GM21786 (cell line): Measurements from ENCODE around the gene AGPS.
"Not testable (repeated sequence)": the region's sequence is repeated elsewhere in the genome, so short reads cannot be mapped to it uniquely, and the experiment has no call there.

ENCODE experiments used
- ATAC-seq: cut with Tn5 transposase; IDR thresholded peaks from one replicate; pipeline ENCODE4 v1.9.1; 2021; ENCODE audit not compliant: unreplicated experiment

Gene AGPS

DNA sequence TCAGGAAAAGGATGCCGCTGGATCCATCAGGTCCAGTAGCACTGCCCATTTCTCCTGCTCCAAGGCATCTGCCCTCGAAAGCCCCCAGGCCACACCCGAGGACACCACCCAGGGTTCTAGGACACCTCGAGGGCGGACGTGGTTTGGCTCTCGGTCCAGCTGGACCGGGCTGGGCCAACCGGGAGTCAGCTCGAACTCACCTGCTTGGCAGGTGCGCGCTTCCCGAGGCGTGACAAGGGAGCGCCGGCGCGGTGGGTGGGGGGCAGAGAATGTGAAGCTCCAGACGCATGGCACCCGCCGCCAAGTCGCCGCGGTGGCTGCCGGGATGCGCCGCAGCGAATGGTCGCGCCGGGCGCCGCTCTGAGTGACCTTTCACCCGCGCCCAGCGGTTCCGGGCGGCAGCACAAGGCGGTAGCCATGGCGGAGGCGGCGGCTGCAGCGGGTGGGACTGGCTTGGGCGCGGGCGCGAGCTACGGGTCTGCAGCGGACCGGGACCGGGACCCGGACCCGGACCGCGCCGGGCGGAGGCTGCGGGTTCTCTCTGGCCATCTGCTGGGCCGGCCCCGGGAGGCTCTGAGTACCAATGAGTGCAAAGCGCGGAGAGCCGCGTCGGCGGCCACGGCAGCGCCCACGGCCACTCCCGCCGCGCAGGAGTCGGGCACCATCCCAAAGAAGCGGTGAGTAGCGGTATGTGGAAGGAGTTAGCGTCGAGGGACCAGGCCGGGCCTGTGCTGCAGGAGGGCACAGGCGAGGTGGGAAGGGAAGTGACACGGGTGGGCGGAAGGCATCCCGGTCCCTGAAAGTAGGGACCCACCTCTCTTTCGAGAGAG is at the start of gene AGPS:
TSS of gene AGPS (plus strand) at position 401 of the 830 bp plus-strand sequence. CDS start at position 418, 17 bp downstream.
- peak; percentile 91 for ATAC-seq

GRCh38 chr2:177343773-177344172 is 48.8 kb upstream of the AGPS start:
- no peak for ATAC-seq

DNA sequence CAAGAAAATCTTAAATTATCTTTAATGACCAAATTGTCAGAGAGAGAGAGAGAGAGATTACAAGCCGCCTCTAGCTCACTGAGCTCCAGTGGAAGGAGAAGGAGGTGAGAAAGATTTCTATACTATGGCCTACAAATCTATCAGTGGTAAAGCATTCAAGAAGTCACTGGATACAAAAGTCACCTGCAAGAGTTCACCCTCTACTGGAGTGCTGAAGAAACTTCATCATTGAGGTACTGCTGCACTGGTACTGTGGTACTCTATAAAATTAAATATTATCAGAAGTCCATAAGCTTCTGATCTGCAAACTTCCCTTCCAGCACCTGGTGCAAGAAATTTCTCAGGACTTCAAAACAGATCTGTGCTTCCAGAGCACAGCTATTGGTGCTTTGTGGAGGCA is 48.3 kb upstream of the AGPS start:
- no peak for ATAC-seq

GRCh38 chr2:177346192-177346591 is 46.4 kb upstream of the AGPS start:
- no peak for ATAC-seq

DNA sequence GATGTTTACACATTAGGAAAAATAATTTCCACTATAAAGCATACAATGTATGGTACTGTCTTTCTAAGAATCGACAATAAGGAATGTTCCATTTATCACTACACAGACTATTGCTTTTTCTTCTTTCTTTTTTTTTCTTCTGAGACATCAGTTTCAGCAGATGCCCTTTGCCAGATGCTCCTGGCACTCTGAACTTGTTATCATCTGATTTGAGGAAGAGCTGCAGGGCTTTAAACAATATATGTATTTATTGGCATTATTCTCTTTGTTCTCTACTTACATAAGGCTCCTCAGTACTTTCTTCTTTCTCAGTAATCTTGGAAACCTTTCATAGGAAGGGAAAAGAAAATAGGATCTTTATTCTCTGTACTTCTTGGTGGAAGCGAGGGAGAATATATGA is 45.0 kb upstream of the AGPS start:
- no peak for ATAC-seq

- ATAC-seq: no peak
These were observed 44.4 kb upstream of the AGPS start for GRCh38 chr2:177348118-177348654.

DNA sequence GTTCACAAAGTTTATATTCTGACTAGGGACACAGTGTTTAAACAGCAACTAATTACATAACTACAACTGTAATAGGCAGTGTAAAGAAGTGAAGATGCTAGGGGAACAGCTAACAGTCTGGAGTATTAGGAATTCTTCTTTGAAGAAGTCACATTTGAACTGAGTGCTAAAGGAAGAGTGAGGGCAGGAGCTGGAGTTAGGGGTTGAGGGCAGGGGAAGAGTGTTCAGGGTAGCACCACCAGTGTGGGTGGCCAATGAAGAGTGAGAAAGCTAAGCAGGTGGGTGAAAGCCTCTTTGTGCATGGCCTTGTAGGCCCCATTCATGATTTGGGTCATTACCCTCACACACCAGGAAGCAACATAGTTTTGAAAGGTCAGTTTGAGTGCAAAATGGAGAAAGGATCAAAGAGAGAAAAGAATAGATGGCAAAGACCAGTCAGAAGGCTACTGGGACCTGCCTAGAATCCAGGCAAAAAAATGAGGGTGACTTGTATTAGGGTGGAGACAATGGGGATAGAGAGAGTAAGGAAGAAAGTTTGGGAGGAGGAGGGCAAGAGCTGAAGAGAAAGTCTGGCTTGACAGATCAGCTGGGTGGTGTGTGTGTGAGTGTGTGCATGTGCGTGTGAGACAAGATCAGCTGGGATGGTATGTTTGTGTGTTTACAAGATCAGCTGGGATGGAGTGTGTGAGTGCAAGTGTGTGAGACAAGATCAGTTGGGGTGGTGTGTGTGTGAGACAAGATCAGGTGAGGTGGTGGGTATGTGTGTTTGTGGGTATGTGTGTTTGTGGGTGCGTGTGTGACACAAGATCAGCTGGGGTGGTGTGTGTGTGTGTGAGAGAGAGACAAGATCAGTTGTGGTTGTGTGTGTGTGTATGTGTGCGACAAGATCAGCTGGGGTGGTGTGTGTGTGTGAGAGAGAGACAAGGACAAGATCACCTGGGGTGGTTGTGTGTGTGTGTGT is 43.6 kb upstream of the AGPS start:
- peak; percentile 51 for ATAC-seq

DNA sequence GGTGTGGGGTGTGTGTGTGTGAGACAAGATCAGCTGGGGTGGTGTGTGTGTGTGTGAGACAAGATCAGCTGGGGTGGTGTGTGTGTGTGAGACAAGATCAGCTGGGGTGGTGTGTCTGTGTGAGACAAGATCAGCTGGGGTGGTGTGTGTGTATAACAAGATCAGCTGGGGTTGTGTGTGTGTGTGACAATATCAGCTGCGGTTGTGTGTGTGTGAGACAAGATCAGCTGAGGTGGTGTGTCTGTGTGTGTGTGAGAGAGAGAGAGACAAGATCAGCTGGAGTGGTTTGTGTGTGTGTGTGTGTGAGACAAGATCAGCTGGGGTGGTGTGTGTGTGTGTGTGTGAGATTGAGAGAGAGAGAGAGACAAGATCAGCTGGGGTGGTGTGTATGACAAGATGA is 41.9 kb upstream of the AGPS start:
- ATAC-seq: not testable (repeated sequence)

DNA sequence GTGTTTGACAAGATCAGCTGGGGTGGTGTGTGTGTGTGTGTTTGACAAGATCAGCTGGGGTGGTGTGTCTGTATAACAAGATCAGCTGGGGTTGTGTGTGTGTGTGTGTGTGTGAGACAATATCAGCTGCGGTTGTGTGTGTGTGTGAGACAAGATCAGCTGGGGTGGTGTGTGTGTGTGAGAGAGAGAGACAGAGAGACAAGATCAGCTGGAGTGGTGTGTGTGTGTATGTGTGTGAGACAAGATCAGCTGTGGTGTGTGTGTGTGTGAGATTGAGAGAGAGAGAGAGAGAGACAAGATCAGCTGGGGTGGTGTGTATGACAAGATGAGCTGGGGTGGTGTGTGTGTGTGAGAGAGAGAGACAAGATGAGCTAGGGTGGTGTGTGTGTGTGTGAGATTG is 41.5 kb upstream of the AGPS start:
- ATAC-seq: not testable (repeated sequence)

GRCh38 chr2:177352441-177353186 is 40.0 kb upstream of the AGPS start:
- ATAC-seq: no peak

GRCh38 chr2:177353187-177353478 is 39.4 kb upstream of the AGPS start:
- ATAC-seq: no peak

DNA sequence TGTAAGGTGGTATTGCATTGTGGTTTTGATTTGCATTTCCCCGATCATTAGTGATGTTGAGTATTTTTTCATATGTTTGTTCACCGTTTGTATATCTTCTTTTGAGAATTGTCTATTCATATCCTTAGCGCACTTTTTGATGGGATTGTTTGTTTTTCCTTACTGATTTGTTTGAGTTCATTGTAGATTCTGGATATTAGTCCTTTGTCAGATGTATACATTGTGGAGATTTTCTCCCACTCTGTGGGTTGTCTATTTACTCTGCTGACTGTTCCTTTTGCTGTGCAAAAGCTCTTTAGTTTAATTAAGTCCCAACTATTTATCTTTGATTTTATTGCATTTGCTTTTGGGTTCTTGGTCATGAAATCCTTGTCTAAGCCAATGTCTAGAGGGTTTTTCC is 38.0 kb upstream of the AGPS start:
- ATAC-seq: not testable (repeated sequence)

GRCh38 chr2:177355874-177356273 is 36.7 kb upstream of the AGPS start:
- no peak for ATAC-seq

GRCh38 chr2:177359836-177360595 is 32.6 kb upstream of the AGPS start:
- ATAC-seq: no peak

- no peak for ATAC-seq
These were observed 30.1 kb upstream of the AGPS start for GRCh38 chr2:177362499-177362898.

DNA sequence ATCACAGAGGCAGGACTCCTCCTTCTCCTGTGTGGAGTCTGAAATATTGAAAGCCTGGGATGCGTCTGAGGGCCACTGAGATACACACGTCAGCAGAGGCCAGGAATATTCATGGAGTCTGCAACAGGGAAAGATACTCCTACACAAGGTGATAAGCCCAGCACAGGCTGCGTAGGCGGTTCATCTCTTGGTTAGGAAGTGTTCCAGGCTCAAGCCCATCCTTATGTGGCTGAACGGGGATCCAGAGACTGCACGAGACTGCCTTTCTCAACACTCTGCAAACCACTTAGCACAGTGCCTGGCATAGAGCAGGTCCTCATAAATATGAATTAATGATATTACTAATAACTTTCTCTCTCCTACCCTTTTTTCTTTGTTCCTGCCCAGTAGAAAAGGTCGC is 29.2 kb upstream of the AGPS start:
- ATAC-seq: no peak

DNA sequence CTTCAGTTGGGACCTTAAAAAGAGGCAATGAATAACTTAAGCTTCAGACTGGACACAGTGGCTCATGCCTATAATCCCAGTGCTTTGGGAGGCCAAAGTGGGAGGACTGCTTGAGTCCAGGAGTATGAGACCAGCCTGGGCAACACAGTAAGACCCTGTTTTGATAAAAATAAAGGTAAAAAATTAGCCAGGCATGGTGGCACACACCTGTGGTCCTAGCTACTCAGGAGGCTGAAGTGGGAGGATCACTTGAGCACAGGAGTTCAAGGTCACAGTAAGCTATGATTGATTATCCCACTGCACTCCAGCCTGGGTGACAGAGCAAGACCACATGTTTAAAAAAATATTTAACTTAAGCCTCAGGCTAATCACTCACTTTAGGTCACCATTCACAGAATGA is 26.8 kb upstream of the AGPS start:
- ATAC-seq: not testable (repeated sequence)

DNA sequence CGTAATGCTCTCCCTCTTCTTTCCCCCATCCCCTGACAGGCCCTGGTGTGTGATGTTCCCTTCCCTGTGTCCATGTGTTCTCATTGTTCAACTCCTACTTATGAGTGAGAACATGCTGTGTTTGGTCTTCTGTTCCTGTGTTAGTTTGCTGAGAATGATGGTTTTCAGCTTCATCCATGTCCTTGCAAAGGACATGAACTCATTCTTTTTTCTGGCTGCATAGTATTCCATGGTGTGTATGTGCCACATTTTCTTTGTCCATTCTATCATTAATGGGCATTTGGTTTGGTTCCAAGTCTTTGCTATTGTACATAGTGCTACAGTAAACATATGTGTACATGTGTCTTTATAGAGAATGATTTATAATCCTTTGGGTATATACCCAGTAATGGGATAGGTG is 24.6 kb upstream of the AGPS start:
- ATAC-seq: not testable (repeated sequence)

DNA sequence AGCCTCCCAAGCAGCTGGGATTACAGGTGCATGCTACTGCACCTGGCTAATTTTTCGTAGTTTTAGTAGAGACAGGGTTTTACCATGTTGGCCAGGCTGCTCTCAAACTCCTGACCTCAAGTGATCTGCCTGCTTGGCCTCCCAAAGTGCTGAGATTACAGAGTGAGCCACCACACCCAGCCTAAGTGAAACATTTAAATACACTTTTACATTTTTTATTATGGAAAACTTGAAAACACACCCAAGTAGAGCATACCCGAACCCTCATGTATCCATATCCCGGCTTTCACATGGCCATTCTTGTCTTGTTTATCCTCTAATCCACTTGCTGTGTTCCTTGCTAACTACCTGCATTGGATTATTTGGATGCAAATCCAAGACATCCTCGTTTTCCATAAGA is 13.2 kb upstream of the AGPS start:
- no peak for ATAC-seq

- ATAC-seq: no peak
These were observed 12.4 kb upstream of the AGPS start for GRCh38 chr2:177380181-177380580.
